Activated CD4-positive, alpha-beta T cell treated with anti-CD3 and anti-CD28 coated beads, Interleukin-2, amount 10 ng/mL, durations not matched to agents 7 days and 5 days (primary cell): Measurements from ENCODE around the gene GALNT6. TPM values are rescaled to one million over a fixed set of nuclear protein-coding genes. Genes with fewer than 3 reads are reported as not detected.
"Not testable (repeated sequence)": the region's sequence is repeated elsewhere in the genome, so short reads cannot be mapped to it uniquely, and the experiment has no call there.

ENCODE experiments used
- CTCF ChIA-PET: fragments of 350-600 bp; sonication (Branson Sonifier 250); formaldehyde crosslinking; loops from one replicate; lab custom pipeline; 2021; ENCODE audit warnings: antibody characterized with exemption; lab: Charles Lee
- POLR2A ChIA-PET: fragments of 350-600 bp; sonication (Branson Sonifier 250); formaldehyde crosslinking; loops from one replicate; lab custom pipeline; 2021; ENCODE audit warnings: antibody characterized with exemption; lab: Charles Lee
- DNase-seq: peaks from one replicate; pipeline ENCODE4 v3.0.0-alpha.2; 2020
- H3K27ac Mint-ChIP-seq: one replicate; pipeline ENCODE4 v1.8.0; 2021; ENCODE audit warnings: mild to moderate bottlenecking, moderate library complexity, mixed read lengths
- H3K27me3 Mint-ChIP-seq: one replicate; pipeline ENCODE4 v1.8.0; 2021; ENCODE audit warnings: mixed read lengths
- H3K36me3 Mint-ChIP-seq: one replicate; pipeline ENCODE4 v1.8.0; 2021; ENCODE audit warnings: low read depth, mixed read lengths
- H3K4me1 Mint-ChIP-seq: one replicate; pipeline ENCODE4 v1.8.0; 2021; ENCODE audit warnings: mixed read lengths
- H3K4me3 Mint-ChIP-seq: one replicate; pipeline ENCODE4 v1.8.0; 2021; ENCODE audit warnings: mild to moderate bottlenecking, moderate library complexity, mixed read lengths
- H3K9me3 Mint-ChIP-seq: one replicate; pipeline ENCODE4 v1.8.0; 2021; ENCODE audit warnings: mixed read lengths
- total RNA-seq, 2 experiments: library from RNA; stranded (reverse); gene quantifications; one replicate each; pipeline ENCODE4 v1.2.3, GENCODE V29; 2021

The GALNT6 gene
- total RNA-seq, 2 experiments from 2014 or later = 17.5 to 18.9 TPM

DNA sequence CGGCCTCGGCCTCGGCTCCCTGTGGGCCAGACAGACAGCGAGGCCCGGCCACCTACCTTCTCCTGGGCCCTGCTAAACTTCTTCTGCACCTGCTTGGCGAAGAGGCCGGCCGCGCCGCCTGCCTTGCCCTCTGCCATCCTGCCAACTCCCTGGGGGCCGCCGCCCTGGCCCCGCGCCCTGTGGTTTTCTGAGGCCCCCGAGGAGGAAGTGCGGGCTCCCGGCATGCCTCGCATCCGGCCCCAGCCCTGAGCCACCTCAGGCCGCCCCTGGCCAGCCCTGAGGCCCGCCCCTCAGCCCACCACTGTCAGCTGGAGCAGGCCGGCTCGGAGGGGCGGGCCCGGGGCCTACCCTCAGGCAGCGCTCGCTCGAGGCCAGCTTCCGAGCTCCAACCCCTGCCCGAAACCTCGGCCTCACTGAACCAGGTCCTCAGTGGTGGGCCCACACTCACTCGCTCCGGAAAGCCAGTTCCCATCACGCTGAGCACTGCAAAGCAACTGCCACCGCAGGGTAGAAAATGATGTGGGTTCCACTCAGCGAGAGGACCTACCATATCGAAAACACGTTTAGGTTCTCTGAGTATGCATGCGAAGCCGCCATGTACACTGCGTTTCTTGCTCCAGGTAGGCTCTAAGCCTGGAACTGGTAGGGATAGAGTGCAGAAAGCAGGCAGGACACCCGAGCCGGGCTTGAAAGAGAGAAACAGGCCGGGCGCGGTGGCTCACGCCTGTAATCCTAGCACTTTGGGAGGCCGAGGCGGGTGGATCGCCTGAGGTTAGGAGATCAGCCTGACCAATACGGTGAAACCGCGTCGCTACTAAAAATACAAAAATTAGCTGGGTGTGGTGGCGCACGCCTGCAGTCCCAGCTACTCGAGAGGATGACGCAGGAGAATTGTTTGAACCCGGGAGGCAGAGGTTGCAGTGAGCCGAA, 67.0 kb downstream of the GALNT6 start, which contains the start of gene BIN2:
Gene BIN2, minus strand, starts transcription at position 209 of the 930 bp plus-strand sequence. Its CDS starts 72 bp downstream, at position 137.
- H3K27me3 Mint-ChIP-seq = no peaks in the 10 kb centered on the region
- peak; percentile 77 for DNase-seq
- H3K4me3 Mint-ChIP-seq = peak within 1 kb of the TSS; percentile 93
- peaks cover 46% of the 10 kb centered on the region for H3K36me3 Mint-ChIP-seq
- CTCF ChIA-PET = interaction anchor here (0.6 to 3.1 kb wide), 3 partner anchors 16 to 916 kb away, joined by 3 to 7 read pairs (median 5); partner anchors contain the start of gene ATF1
- peaks cover 80% of the 10 kb centered on the region for H3K4me1 Mint-ChIP-seq
- POLR2A ChIA-PET = no interaction called here
- peak within 1 kb of the TSS; percentile 96 for H3K27ac Mint-ChIP-seq
- peaks cover 3% of the 10 kb centered on the region for H3K9me3 Mint-ChIP-seq

DNA sequence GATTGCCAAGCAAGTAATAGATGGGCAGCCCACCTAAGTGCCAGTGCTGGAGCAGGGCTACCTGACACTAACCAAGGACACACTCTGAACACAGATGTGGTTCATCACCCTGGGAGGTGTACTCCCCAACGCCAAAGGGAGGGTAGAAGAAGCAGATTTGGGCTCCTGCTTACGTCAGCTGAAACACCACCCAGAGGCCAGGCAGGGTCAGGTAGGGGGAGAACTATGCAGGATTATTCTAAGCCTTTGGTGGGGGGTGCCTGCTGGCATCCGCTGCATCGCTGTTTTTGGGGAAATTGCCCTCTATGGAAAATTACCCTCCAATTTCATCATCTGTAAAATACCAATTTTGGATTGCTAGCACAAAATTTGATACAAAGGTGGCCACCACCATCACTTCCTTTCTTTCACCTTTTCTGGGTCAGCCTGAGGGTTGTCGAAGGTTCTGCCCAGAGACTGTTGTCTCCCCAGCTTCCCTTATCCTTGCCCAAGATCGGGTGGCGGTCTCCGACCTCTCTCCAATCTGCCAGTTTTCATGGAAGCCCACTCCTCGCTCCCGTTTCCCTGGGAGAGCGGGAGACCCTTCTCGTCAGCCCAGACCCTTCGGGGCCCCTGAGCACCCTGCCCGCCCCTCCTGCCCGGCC, 67.8 kb downstream of the GALNT6 start:
- Mint-ChIP-seq H3K9me3 (peaks cover 3% of the 10 kb centered on the region), H3K4me3 (peak overlapping the region; percentile 93), H3K27me3 (no peaks in the 10 kb centered on the region), H3K27ac (peak overlapping the region; percentile 96), H3K4me1 (peaks cover 79% of the 10 kb centered on the region), H3K36me3 (peaks cover 52% of the 10 kb centered on the region)
- CTCF ChIA-PET = interaction anchor here (0.9 to 3.1 kb wide), 4 partner anchors 17 to 559 kb away, joined by 3 to 11 read pairs (median 6); partner anchors contain the start of gene ATF1
- peak; percentile 73 for DNase-seq
- POLR2A ChIA-PET = interaction anchor here (0.6 kb wide), 1 partner anchor 66 kb away, joined by 3 read pairs; no protein-coding TSS in a partner anchor

DNA sequence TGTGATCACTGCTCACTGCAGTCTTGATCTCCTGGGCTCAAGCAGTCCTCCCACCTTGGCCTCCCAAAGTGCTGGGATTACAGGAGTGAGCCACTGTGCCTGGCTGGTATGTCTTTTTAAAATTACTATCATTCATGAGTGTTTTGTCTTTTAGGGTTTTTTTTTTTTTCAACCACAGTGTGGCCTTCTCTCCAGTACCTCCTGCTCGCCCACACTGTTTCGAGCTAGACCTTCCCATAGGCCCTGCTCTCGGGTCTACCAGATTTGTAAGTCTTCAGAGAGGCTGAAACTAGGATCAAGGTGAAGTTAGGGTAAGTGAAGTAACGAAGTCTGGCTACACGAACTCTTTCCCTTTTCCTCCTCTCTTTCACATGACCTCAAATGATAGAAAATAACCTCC, 68.8 kb downstream of the GALNT6 start:
- POLR2A ChIA-PET = no interaction called here
- Mint-ChIP-seq H3K27ac (peak overlapping the region; percentile 96), H3K27me3 (no peaks in the 10 kb centered on the region), H3K36me3 (peaks cover 59% of the 10 kb centered on the region), H3K4me1 (peaks cover 78% of the 10 kb centered on the region), H3K4me3 (peak overlapping the region; percentile 93), H3K9me3 (peaks cover 3% of the 10 kb centered on the region)
- no peak for DNase-seq
- CTCF ChIA-PET = interaction anchor here (0.7 to 2.2 kb wide), 4 partner anchors 19 to 581 kb away, joined by 3 to 11 read pairs (median 4); partner anchors contain the start of gene ATF1

DNA sequence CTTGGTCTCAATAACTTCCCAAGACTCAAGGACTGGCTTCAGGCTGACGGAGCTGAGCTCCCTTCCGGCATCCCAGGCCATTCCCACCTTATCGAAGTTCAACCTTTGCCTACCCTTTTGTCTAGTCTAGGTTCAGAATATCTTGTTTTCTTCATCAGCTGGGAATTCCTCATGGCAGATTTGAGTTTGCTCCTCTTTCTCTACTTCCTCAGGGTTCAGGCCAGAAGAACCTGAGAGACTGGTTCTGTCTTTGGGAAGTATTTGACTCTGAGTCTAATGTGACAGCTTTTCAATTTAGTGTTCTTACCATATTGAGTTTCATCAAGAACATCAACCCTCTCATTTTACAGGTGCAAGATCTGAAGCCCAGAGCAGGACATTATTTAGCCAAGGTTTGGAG, 69.3 kb downstream of the GALNT6 start:
- Mint-ChIP-seq H3K4me3 (peak overlapping the region; percentile 93), H3K27me3 (no peaks in the 10 kb centered on the region), H3K27ac (peak overlapping the region; percentile 94), H3K9me3 (peaks cover 3% of the 10 kb centered on the region), H3K36me3 (peaks cover 62% of the 10 kb centered on the region), H3K4me1 (peaks cover 76% of the 10 kb centered on the region)
- ChIA-PET POLR2A (no interaction called here), CTCF (interaction anchor here (1.6 to 2.2 kb wide), 3 partner anchors 10 to 19 kb away, joined by 3 to 11 read pairs (median 5); no protein-coding TSS in a partner anchor)
- DNase-seq = no peak

DNA sequence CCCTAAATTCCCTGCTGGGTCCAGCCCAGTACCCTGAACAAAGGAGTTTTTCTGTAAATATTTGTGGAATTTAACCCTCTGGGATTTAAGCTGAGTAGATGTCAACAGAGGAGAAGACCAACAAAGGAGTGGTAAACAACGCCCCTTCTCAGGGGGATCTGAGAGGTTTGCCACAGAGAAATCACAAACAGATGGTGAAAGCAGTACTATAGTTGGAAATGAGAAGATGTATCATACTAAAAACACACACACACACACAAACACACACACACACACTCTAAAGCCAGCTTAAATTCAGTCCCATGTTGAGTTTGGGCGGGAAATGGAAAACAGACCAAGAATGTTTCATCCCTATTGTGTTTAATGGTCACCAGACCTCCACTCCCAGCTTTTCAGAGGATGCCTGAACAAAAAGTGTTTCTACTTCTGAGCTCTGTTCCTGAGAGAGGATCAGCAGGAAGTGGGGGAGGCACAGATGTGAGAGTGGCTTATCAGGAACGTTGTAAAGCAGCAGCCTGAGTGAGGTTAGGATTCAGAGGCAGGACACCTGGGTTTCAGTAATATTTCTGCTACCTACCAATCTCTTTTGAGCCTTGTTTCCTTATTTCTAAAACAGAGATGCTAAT, 70.4 kb downstream of the GALNT6 start:
- Mint-ChIP-seq H3K27ac (peak overlapping the region; percentile 94), H3K9me3 (peaks cover 3% of the 10 kb centered on the region), H3K4me3 (peak overlapping the region; percentile 93), H3K27me3 (no peaks in the 10 kb centered on the region), H3K36me3 (peaks cover 68% of the 10 kb centered on the region), H3K4me1 (peaks cover 73% of the 10 kb centered on the region)
- POLR2A ChIA-PET = no interaction called here
- DNase-seq = peak; percentile 24
- CTCF ChIA-PET = interaction anchor here (0.7 to 1.8 kb wide), 6 partner anchors 9 to 1822 kb away, joined by 3 to 8 read pairs (median 4); no protein-coding TSS in a partner anchor

DNA sequence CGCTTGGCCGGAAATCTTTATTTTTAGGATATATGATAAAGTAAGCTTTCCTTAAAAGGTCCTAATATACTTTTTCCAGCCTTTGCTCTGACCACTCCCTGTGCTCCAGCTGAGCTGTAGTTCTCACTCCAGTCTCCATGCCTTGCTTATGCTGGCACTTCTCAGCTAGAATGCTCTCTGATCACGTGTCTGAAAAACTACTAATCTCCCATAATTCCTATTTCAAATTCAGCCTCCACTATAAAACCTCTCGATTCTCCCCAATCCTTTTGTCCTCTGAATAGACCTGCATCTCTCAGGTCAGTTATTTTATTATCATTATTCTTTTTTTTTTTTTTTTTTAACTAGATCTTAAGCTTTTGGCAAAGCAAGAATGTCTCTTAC, 70.9 kb downstream of the GALNT6 start:
- ChIA-PET POLR2A (no interaction called here), CTCF (interaction anchor here (0.7 to 1.8 kb wide), 6 partner anchors 11 to 1822 kb away, joined by 3 to 8 read pairs (median 4); no protein-coding TSS in a partner anchor)
- no peaks in the 10 kb centered on the region for H3K27me3 Mint-ChIP-seq
- H3K9me3 Mint-ChIP-seq = peaks cover 3% of the 10 kb centered on the region
- H3K4me3 Mint-ChIP-seq = peak overlapping the region; percentile 93
- DNase-seq = no peak
- H3K4me1 Mint-ChIP-seq = peaks cover 72% of the 10 kb centered on the region
- peak overlapping the region; percentile 94 for H3K27ac Mint-ChIP-seq
- peaks cover 73% of the 10 kb centered on the region for H3K36me3 Mint-ChIP-seq

DNA sequence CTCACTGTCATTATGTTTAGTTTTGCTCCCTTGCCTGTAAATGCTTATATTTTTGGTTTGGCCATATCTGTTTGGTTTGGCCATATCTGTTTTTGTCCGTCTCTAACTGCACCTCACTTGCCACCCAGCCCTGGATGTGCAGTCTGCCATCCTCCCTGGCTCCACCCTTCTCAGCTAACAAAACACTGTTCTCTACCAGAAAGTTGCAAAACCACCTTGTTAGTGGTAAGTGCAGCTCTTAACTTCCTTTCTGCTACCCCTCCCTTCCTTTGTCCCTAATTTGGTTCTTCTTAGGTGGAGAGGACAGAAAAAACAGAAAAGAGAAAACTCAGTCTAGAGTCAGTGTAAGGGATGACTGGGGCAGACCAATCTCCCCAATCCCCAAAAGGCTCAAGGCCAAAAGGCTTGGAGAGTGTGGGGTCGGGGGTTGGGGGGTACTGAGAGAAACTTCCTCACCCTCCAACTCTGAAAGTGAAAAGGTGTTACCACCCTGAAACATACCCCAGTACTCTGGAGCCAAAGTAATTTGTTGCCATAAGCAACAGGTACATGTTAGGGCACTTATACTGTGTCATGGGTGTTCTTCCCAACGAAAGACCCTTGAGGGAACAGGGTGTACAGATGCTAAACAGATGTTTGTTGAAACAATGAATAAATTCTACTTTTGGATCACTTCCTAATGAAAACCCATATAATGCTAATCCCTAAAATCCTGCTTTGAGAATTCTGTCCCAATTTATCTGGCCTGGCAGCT, 72.2 kb downstream of the GALNT6 start:
- Mint-ChIP-seq H3K36me3 (peaks cover 71% of the 10 kb centered on the region), H3K9me3 (no peaks in the 10 kb centered on the region), H3K27ac (peak overlapping the region; percentile 94), H3K4me3 (peak overlapping the region; percentile 70), H3K27me3 (no peaks in the 10 kb centered on the region), H3K4me1 (peaks cover 65% of the 10 kb centered on the region)
- DNase-seq = peak; percentile 71
- ChIA-PET CTCF (interaction anchor here (0.6 to 1.6 kb wide), 5 partner anchors 13 to 269 kb away, joined by 3 to 6 read pairs (median 3); no protein-coding TSS in a partner anchor), POLR2A (interaction anchor here (0.6 to 0.7 kb wide), 2 partner anchors 14 to 46 kb away, joined by 3 to 5 read pairs; no protein-coding TSS in a partner anchor)

DNA sequence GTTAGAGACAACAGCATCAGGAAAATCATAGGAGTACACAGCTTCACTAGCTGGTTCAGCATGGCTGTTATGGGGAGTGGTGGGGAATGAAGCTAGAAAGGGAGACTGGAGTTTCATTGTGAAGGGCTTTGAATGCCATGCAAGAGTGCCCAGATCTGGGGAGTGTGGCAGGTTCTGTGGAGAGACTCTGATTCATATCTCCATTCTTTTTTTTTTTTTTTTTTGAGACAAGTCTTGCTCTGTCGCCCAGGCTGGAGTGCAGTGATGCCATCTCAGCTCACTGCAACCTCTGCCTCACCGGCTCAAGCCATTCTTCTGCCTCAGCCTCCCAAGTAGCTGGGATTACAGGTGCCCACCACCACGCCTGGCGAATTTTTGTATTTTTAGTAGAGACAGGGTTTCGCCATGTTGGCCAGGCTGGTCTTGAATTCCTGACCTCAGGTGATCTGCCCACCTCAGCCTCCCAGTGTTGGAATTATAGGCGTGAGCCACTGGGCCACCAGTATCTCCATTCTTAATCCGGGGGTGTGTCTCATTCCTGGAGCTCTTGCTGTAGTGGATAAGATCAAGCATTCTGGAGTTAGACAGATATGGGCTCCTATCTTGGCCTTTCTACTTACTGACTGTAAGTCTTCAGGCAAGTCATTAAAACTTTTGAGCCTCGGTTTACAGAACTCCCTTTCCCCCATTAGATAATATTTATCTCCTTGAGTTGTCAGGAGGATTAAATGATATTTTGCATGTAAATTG, 73.0 kb downstream of the GALNT6 start:
- Mint-ChIP-seq H3K4me3 (peak overlapping the region; percentile 70), H3K4me1 (peaks cover 70% of the 10 kb centered on the region), H3K36me3 (peaks cover 71% of the 10 kb centered on the region), H3K27ac (peak overlapping the region; percentile 94)
- POLR2A ChIA-PET = interaction anchor here (0.6 to 0.7 kb wide), 2 partner anchors 15 to 45 kb away, joined by 3 to 5 read pairs; no protein-coding TSS in a partner anchor
- H3K9me3 Mint-ChIP-seq, H3K27me3 Mint-ChIP-seq, DNase-seq: not testable (repeated sequence)
- CTCF ChIA-PET = interaction anchor here (0.7 to 1.6 kb wide), 4 partner anchors 14 to 296 kb away, joined by 3 to 6 read pairs (median 3); no protein-coding TSS in a partner anchor

DNA sequence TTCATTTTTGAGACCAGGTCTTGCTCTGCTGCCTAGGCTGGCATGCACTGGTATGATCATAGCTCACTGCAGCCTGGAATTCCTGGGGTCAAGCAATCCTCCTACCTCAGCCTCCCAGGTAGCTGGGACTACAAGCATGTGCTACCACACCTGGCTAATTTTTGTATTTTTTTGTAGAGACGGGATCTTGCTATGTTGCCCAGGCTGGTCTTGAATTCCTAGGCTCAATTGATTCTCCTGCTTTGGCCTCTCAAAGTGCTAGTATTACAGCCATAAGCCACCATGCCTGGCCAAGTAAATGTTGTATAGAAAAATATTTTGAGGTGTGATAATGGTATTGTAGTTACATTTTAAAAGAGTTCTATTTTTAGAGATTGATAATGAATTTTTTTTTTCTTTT, 79.8 kb downstream of the GALNT6 start:
- peaks cover 69% of the 10 kb centered on the region for H3K36me3 Mint-ChIP-seq
- POLR2A ChIA-PET = no interaction called here
- CTCF ChIA-PET = interaction anchor here (1.1 kb wide), 1 partner anchor 17 kb away, joined by 3 read pairs; no protein-coding TSS in a partner anchor
- H3K4me1 Mint-ChIP-seq = peaks cover 51% of the 10 kb centered on the region
- no peak overlapping the region for H3K27ac Mint-ChIP-seq
- no peak for DNase-seq
- H3K27me3 Mint-ChIP-seq = no peaks in the 10 kb centered on the region
- H3K9me3 Mint-ChIP-seq = no peaks in the 10 kb centered on the region
- no peak overlapping the region for H3K4me3 Mint-ChIP-seq

DNA sequence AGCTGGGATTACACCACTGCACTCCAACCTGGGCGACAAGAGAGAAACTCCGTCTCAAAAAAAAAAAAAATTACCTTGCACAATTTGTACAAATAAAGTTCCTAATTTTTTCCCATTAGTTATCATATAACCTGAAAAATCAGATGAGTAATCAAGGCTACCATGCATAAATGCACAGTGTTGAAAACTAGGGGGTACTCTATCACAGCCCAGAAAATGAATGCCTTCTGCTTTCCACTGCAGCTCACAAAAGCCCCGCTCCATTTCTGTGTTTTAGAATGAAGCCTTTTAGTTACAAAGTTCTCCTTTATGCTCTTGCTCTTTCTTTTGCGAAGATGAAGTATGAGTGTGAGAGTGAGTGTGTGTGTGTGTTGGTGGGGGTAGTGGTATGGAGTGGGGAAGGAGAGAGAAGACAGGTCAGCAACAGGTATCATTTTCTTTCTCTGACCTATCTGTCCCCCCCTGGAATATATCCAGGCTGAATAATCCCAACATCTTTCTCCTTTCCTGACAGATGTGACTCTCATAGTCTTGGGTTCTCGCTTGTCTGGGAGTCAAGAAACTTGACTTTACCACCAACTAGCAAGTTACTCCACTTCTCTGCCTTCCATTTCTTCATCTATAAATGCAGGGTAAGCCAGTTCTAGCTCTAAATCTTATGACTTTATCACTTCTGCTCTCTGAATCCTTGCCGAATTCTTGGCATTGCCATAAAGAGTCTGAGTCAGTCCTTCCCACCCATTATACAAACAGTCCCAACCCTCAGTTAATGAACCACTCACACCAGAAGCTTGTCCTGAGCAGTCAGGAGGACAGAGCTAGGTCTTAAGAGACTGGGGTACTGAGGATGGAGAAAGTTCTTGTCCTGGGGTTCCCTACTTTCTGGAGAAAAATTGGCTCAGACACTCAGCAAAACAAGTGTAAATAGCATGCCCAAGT, 83.3 kb downstream of the GALNT6 start:
- H3K9me3 Mint-ChIP-seq = no peaks in the 10 kb centered on the region
- peaks cover 41% of the 10 kb centered on the region for H3K4me1 Mint-ChIP-seq
- ChIA-PET POLR2A (interaction anchor here (0.6 kb wide), 1 partner anchor 148 kb away, joined by 3 read pairs; no protein-coding TSS in a partner anchor), CTCF (interaction anchor here (0.8 to 2.2 kb wide), 4 partner anchors 24 to 39 kb away, joined by 3 to 6 read pairs (median 4); no protein-coding TSS in a partner anchor)
- H3K27ac Mint-ChIP-seq = peak overlapping the region; percentile 21
- no peak overlapping the region for H3K4me3 Mint-ChIP-seq
- H3K27me3 Mint-ChIP-seq = no peaks in the 10 kb centered on the region
- peaks cover 70% of the 10 kb centered on the region for H3K36me3 Mint-ChIP-seq
- DNase-seq = no peak
